ENCODE data around the gene MED4. TPM values are rescaled to one million over a fixed set of nuclear protein-coding genes. Genes with fewer than 3 reads are reported as not detected.

The MED4 gene
- total RNA-seq, 1 experiment from 2014 or later: 46.9 TPM

- intact Hi-C loops (cut with micrococcal nuclease): no loop called here
- Histone ChIP-seq H4K20me1 (ENCODE audit: insufficient read depth) (no peaks in the 10 kb centered on the region), H3K4me2 (ENCODE audit: low read length) (no peak overlapping the region), H3K79me2 (ENCODE audit: insufficient read depth, low read length) (no peaks in the 10 kb centered on the region), H3K27ac (ENCODE audit: low read depth, low read length) (no peak overlapping the region), H3K9ac (ENCODE audit: low read length) (no peak overlapping the region), H3K9me2 (ENCODE audit: insufficient read depth) (no peaks in the 10 kb centered on the region), H3K4me3 (replicated peaks in 1 of 2; ENCODE audit: low read depth in 1 of 2, low read length in 2 of 2) (no peak overlapping the region), H3K36me3 (ENCODE audit: control insufficient read depth in 1 of 2, insufficient read depth in 2 of 2, low read length in 2 of 2) (no peaks in the 10 kb centered on the region), H3K4me1 (ENCODE audit: control insufficient read depth in 1 of 2, insufficient read depth in 2 of 2, low read length in 2 of 2) (no peaks in the 10 kb centered on the region), H3K9me3 (ENCODE audit: control insufficient read depth in 1 of 2, insufficient read depth in 1 of 2, low read depth in 1 of 2, low read length in 2 of 2) (no peaks in the 10 kb centered on the region), H2AFZ (ENCODE audit: low read depth, low read length, poor library complexity, severe bottlenecking) (no peak overlapping the region), H3K27me3 (ENCODE audit: insufficient read depth, low read length) (no peaks in the 10 kb centered on the region)
- DNase-seq (ENCODE audit: low read depth, low spot score) (no peak), ATAC-seq (no peak)
- ChIA-PET RAD21 (ENCODE audit: low non-redundant PET in 1 of 2, low total read pairs in 2 of 2, uncharacterized antibody in 2 of 2, unreplicated experiment in 2 of 2) (no interaction called here), POLR2A (no interaction called here), CTCF (no interaction called here)
- TF ChIP-seq CTCF (IDR thresholded peaks at IDR 0.05 in 2 of 3, conservative IDR thresholded peaks at IDR 0.05 in 1 of 3; ENCODE audit: borderline replicate concordance in 1 of 3, insufficient read depth in 1 of 3, low read depth in 2 of 3, low read length in 2 of 3) (no peak), FOSL1 (IDR thresholded peaks at IDR 0.05; ENCODE audit: low read depth) (no peak), SIN3A (IDR thresholded peaks at IDR 0.05; ENCODE audit: low read depth) (no peak), REST (IDR thresholded peaks at IDR 0.05; ENCODE audit: low read depth) (no peak), ZBTB33 (IDR thresholded peaks at IDR 0.05; ENCODE audit: extremely low read depth, insufficient replicate concordance, low read length) (no peak), ATF3 (IDR thresholded peaks at IDR 0.05) (no peak), MAX (IDR thresholded peaks at IDR 0.05) (no peak), POLR2A (IDR thresholded peaks at IDR 0.05; ENCODE audit: borderline replicate concordance, extremely low read depth, insufficient read depth, insufficient read length) (no peak), ZFX (IDR thresholded peaks at IDR 0.05) (no peak), ZNF274 (IDR thresholded peaks at IDR 0.05; ENCODE audit: low read depth, low read length) (no peak), POLR2AphosphoS5 (IDR thresholded peaks at IDR 0.05; ENCODE audit: low read depth, low read length) (no peak)
- BruUV-seq (replicated peaks): no TSS peak
Measured at GRCh38 chr13:48132961-48133360, 38.1 kb upstream of the MED4 start.

Data from HCT116 (cell line).